Measurements from ENCODE around the gene TMEM269.
"Not testable (repeated sequence)": the region's sequence is repeated elsewhere in the genome, so short reads cannot be mapped to it uniquely, and the experiment has no call there.

TMEM269 gene

GRCh38 chr1:42776502-42776901 is 8.3 kb upstream of the TMEM269 start:
- no peak for DNase-seq (ENCODE audit: low spot score)

GRCh38 chr1:42777852-42778251 is 6.9 kb upstream of the TMEM269 start:
- no peak for DNase-seq (ENCODE audit: low spot score)

GRCh38 chr1:42779725-42780124 is 5.1 kb upstream of the TMEM269 start:
- DNase-seq (ENCODE audit: low spot score): no peak

GRCh38 chr1:42780176-42780575 is 4.6 kb upstream of the TMEM269 start:
- DNase-seq (ENCODE audit: low spot score): no peak

GRCh38 chr1:42783092-42783491 is 1.7 kb upstream of the TMEM269 start:
- no peak for DNase-seq (ENCODE audit: low spot score)

- no peak for DNase-seq (ENCODE audit: low spot score)
Measured at GRCh38 chr1:42784547-42784945, 245 bp upstream of the TMEM269 start.

- no peak for DNase-seq (ENCODE audit: low spot score)
Measured at GRCh38 chr1:42786097-42786496, 1.3 kb downstream of the TMEM269 start.

- DNase-seq (ENCODE audit: low spot score): no peak
Measured at GRCh38 chr1:42788021-42788420, 3.2 kb downstream of the TMEM269 start.

GRCh38 chr1:42793824-42794223 is 9.0 kb downstream of the TMEM269 start:
- no peak for DNase-seq (ENCODE audit: low spot score)

GRCh38 chr1:42797414-42797813 is 12.6 kb downstream of the TMEM269 start:
- DNase-seq (ENCODE audit: low spot score): no peak

- no peak for DNase-seq (ENCODE audit: low spot score)
Measured at GRCh38 chr1:42797979-42798378, 13.2 kb downstream of the TMEM269 start.

GRCh38 chr1:42801832-42802473 is 17.2 kb downstream of the TMEM269 start:
- no peak for DNase-seq (ENCODE audit: low spot score)

GRCh38 chr1:42806171-42806570 is 21.4 kb downstream of the TMEM269 start:
- no peak for DNase-seq (ENCODE audit: low spot score)

GRCh38 chr1:42806593-42806992 is 21.8 kb downstream of the TMEM269 start:
- no peak for DNase-seq (ENCODE audit: low spot score)

- DNase-seq (ENCODE audit: low spot score): no peak
Measured at GRCh38 chr1:42807056-42807668, 22.4 kb downstream of the TMEM269 start.

- DNase-seq (ENCODE audit: low spot score): not testable (repeated sequence)
Measured at GRCh38 chr1:42814815-42815214, 30.0 kb downstream of the TMEM269 start.

GRCh38 chr1:42815941-42816584 is 31.3 kb downstream of the TMEM269 start:
- no peak for DNase-seq (ENCODE audit: low spot score)

- DNase-seq (ENCODE audit: low spot score): peak; percentile 97
Measured at GRCh38 chr1:42816585-42817439, 32.0 kb downstream of the TMEM269 start, which contains the start of the genes ERMAP and SVBP. TSS of gene ERMAP (plus strand) at chr1:42817122. CDS start at chr1:42830449, 13,327 bp downstream. TSS of gene SVBP (minus strand) at chr1:42817397. CDS start at chr1:42816544, 853 bp downstream.

- no peak for DNase-seq (ENCODE audit: low spot score)
Measured at GRCh38 chr1:42817440-42817767, 32.6 kb downstream of the TMEM269 start.

- DNase-seq (ENCODE audit: low spot score): no peak
Measured at GRCh38 chr1:42817976-42818375, 33.2 kb downstream of the TMEM269 start.

GRCh38 chr1:42820813-42821212 is 36.0 kb downstream of the TMEM269 start:
- DNase-seq (ENCODE audit: low spot score): no peak

- DNase-seq (ENCODE audit: low spot score): no peak
Measured at GRCh38 chr1:42821690-42822089, 36.9 kb downstream of the TMEM269 start.

All from ecto neural progenitor cell (in vitro differentiated cells).